H1 (cell line): Measurements from ENCODE around the gene AP1S1. TPM values are rescaled to one million over a fixed set of nuclear protein-coding genes. Genes with fewer than 3 reads are reported as not detected.

Experiments used
- CTCF ChIA-PET: fragments of 300-600 bp; sonication (Branson Sonifier 250); formaldehyde crosslinking; loops from one replicate; lab custom pipeline; 2021; ENCODE audit not compliant: partially characterized antibody; lab: Charles Lee
- POLR2A ChIA-PET: fragments of 300-600 bp; sonication (Branson Sonifier 250); formaldehyde crosslinking; loops from one replicate; lab custom pipeline; 2021; ENCODE audit warnings: inconsistent platforms; ENCODE audit not compliant: partially characterized antibody; lab: Charles Lee
- DNase-seq, 2 experiments: peaks; one replicate each; pipeline versions ENCODE4 v3.0.0 to v3.0.0-alpha.2; 2010 to 2022; ENCODE audit warnings: low spot score in 2 of 2, low read depth in 1 of 2, mixed read lengths in 1 of 2
- FAIRE-seq: peaks from 2 replicates; lab custom pipeline; 2011; peaks lifted over from hg19 to GRCh38; lab: Jason Lieb, UNC
- H2AFZ ChIP-seq: 2 replicates; pipeline ENCODE4 v1.8.1; 2012; ENCODE audit warnings: low read length, inconsistent platforms
- H2AK5ac ChIP-seq: 2 replicates; pipeline ENCODE4 v1.6.1; 2013; ENCODE audit warnings: low read depth, low read length
- H2BK120ac ChIP-seq: replicated peaks from 2 replicates; pipeline ENCODE3; 2013; ENCODE audit warnings: low read depth, low read length, inconsistent platforms
- H2BK12ac ChIP-seq: 2 replicates; pipeline ENCODE4 v1.6.1; 2013; ENCODE audit warnings: low read depth, low read length
- H2BK15ac ChIP-seq: 2 replicates; pipeline ENCODE4 v1.6.1; 2013; ENCODE audit warnings: low read length
- H2BK20ac ChIP-seq: 2 replicates; pipeline ENCODE4 v1.6.1; 2013; ENCODE audit warnings: low read length
- H2BK5ac ChIP-seq: 2 replicates; pipeline ENCODE4 v1.6.1; 2013; ENCODE audit warnings: low read depth, low read length
- H3K14ac ChIP-seq: 2 replicates; pipeline ENCODE4 v1.6.1; 2013; ENCODE audit warnings: inconsistent platforms; ENCODE audit not compliant: insufficient read length
- H3K18ac ChIP-seq: 2 replicates; pipeline ENCODE4 v1.6.1; 2013; ENCODE audit warnings: low read length; ENCODE audit errors: extremely low read depth
- H3K23ac ChIP-seq: 2 replicates; pipeline ENCODE4 v1.6.1; 2013; ENCODE audit warnings: inconsistent platforms; ENCODE audit not compliant: insufficient read length
- H3K23me2 ChIP-seq: 2 replicates; pipeline ENCODE4 v1.6.1; 2013; ENCODE audit warnings: low read depth, low read length
- H3K27ac ChIP-seq: 2 replicates; pipeline ENCODE4 v1.6.1; 2011; ENCODE audit warnings: low read depth, low read length, inconsistent platforms
- H3K27me3 ChIP-seq, 4 experiments: replicated peaks in 1 of 4; 1 replicate in 1 of 4; 2 replicates in 3 of 4; pipeline versions ENCODE4 v1.6.1 to v1.8.1; 2011 to 2013; ENCODE audit warnings: low read length in 3 of 4, mild to moderate bottlenecking in 3 of 4, inconsistent platforms in 2 of 4, mixed read lengths in 2 of 4, moderate library complexity in 1 of 4; ENCODE audit not compliant: control insufficient read depth in 3 of 4, insufficient read depth in 3 of 4; ENCODE audit errors: extremely low read depth in 1 of 4
- H3K36me3 ChIP-seq, 4 experiments: 2 replicates each; pipeline versions ENCODE4 v1.6.1 to v1.8.1; 2011 to 2013; ENCODE audit warnings: mild to moderate bottlenecking in 4 of 4, low read length in 3 of 4, moderate library complexity in 2 of 4, control low read depth in 1 of 4, inconsistent platforms in 1 of 4; ENCODE audit not compliant: insufficient read depth in 4 of 4, control insufficient read depth in 2 of 4
- H3K4ac ChIP-seq: replicated peaks from 2 replicates; pipeline ENCODE3; 2013; ENCODE audit warnings: low read length, low read depth, mixed read lengths, inconsistent platforms; ENCODE audit not compliant: insufficient read length
- H3K4me1 ChIP-seq, 4 experiments: replicated peaks in 1 of 4; 1 replicate in 1 of 4; 2 replicates in 3 of 4; pipeline versions ENCODE4 v1.6.1 to v1.8.1; 2011 to 2013; ENCODE audit warnings: low read length in 3 of 4, inconsistent platforms in 2 of 4, mixed read lengths in 1 of 4; ENCODE audit not compliant: insufficient read depth in 4 of 4, control insufficient read depth in 3 of 4
- H3K4me2 ChIP-seq, 2 experiments: 2 replicates each; pipeline versions ENCODE4 v1.6.1 to v1.8.1; 2011 to 2013; ENCODE audit warnings: low read depth in 2 of 2, low read length in 2 of 2, control low read depth in 1 of 2, inconsistent platforms in 1 of 2, mild to moderate bottlenecking in 1 of 2; ENCODE audit not compliant: insufficient read depth in 1 of 2
- H3K4me3 ChIP-seq, 4 experiments: fragments of 200-600, 300-600 bp in 1 of 4; sonication (generic), shearing (Covaris generic), sonication (Bioruptor Twin) in 1 of 4; 2 replicates each; pipeline versions ENCODE4 v1.5.1 to v1.8.1; 2011 to 2016; ENCODE audit warnings: low read length in 4 of 4, low read depth in 3 of 4, control low read depth in 2 of 4, inconsistent platforms in 2 of 4, mild to moderate bottlenecking in 2 of 4, mixed read lengths in 1 of 4, moderate library complexity in 1 of 4; ENCODE audit not compliant: insufficient read depth in 2 of 4; ENCODE audit errors: extremely low read depth in 1 of 4
- H3K56ac ChIP-seq: replicated peaks from 2 replicates; pipeline ENCODE3; 2013; ENCODE audit warnings: low read depth, mild to moderate bottlenecking, mixed read lengths, low read length, inconsistent platforms; ENCODE audit not compliant: insufficient read length
- H3K79me1 ChIP-seq: 2 replicates; pipeline ENCODE4 v1.6.1; 2013; ENCODE audit warnings: low read depth, low read length, control low read depth
- H3K79me2 ChIP-seq, 2 experiments: 2 replicates each; pipeline versions ENCODE4 v1.6.1 to v1.8.1; 2012 to 2013; ENCODE audit warnings: low read length in 2 of 2, mild to moderate bottlenecking in 2 of 2, inconsistent platforms in 1 of 2; ENCODE audit not compliant: insufficient read depth in 2 of 2, control insufficient read depth in 1 of 2
- H3K9ac ChIP-seq, 4 experiments: replicated peaks in 1 of 4; 1 replicate in 1 of 4; 2 replicates in 3 of 4; pipeline versions ENCODE4 v1.6.1 to v1.8.1; 2011 to 2013; ENCODE audit warnings: low read depth in 3 of 4, low read length in 3 of 4, control low read depth in 2 of 4, mild to moderate bottlenecking in 2 of 4, moderate library complexity in 2 of 4, inconsistent platforms in 1 of 4; ENCODE audit errors: extremely low read depth in 1 of 4
- H3K9me3 ChIP-seq, 2 experiments: 2 replicates each; pipeline versions ENCODE4 v1.6.1 to v1.8.1; 2012 to 2013; ENCODE audit warnings: mild to moderate bottlenecking in 2 of 2, moderate library complexity in 2 of 2, control low read depth in 1 of 2, inconsistent platforms in 1 of 2, low read depth in 1 of 2, low read length in 1 of 2, mixed read lengths in 1 of 2; ENCODE audit not compliant: insufficient read depth in 2 of 2
- H4K20me1 ChIP-seq, 2 experiments: replicated peaks in 1 of 2; 2 replicates each; pipeline versions ENCODE3 to v1.8.1; 2011 to 2013; ENCODE audit warnings: inconsistent platforms in 2 of 2, low read length in 2 of 2, mild to moderate bottlenecking in 1 of 2; ENCODE audit not compliant: insufficient read depth in 2 of 2, control insufficient read depth in 1 of 2
- H4K5ac ChIP-seq: 2 replicates; pipeline ENCODE4 v1.6.1; 2013; ENCODE audit warnings: low read length, low read depth, mixed read lengths, inconsistent platforms; ENCODE audit not compliant: insufficient read length
- H4K8ac ChIP-seq: 2 replicates; pipeline ENCODE4 v1.8.0; 2013; ENCODE audit warnings: mild to moderate bottlenecking, moderate library complexity, low read length, inconsistent platforms; ENCODE audit not compliant: insufficient read depth; ENCODE audit errors: extremely low read depth
- H4K91ac ChIP-seq: replicated peaks from 2 replicates; pipeline ENCODE3; 2013; ENCODE audit warnings: low read length, mixed read lengths, inconsistent platforms; ENCODE audit not compliant: insufficient read length
- ATF2 ChIP-seq: IDR thresholded peaks from 2 replicates; pipeline ENCODE4 v1.6.1; 2012; ENCODE audit warnings: low read length, inconsistent platforms
- CBX5 ChIP-seq: fragments of 300-800, 300-1000 bp; sonication (generic); IDR thresholded peaks from 2 replicates; pipeline ENCODE4 v1.7.1; 2016; ENCODE audit warnings: antibody characterized with exemption, low read length, low read depth
- CEBPB ChIP-seq: IDR thresholded peaks from 2 replicates; pipeline ENCODE4 v1.6.1; 2012; ENCODE audit warnings: low read depth, low read length
- CHD1 ChIP-seq: IDR thresholded peaks from 2 replicates; pipeline ENCODE4 v1.6.1; 2012; ENCODE audit warnings: low read depth, low read length, improper control_type of control experiment
- GTF2F1 ChIP-seq: IDR thresholded peaks from 2 replicates; pipeline ENCODE4 v1.6.1; 2012; ENCODE audit warnings: low read depth, low read length, improper control_type of control experiment, borderline replicate concordance
- KDM5A ChIP-seq: fragments of 200-600 bp; IDR thresholded peaks from 2 replicates; pipeline ENCODE4 v1.7.1; 2012; ENCODE audit warnings: mild to moderate bottlenecking, low read length, inconsistent platforms, mixed read lengths
- NRF1 ChIP-seq: IDR thresholded peaks from 2 replicates; pipeline ENCODE4 v1.6.1; 2011; ENCODE audit warnings: mild to moderate bottlenecking, low read depth, low read length, improper control_type of control experiment
- RFX5 ChIP-seq: IDR thresholded peaks from 2 replicates; pipeline ENCODE4 v1.6.1; 2011; ENCODE audit warnings: low read depth, low read length, improper control_type of control experiment, borderline replicate concordance
- RNF2 ChIP-seq: fragments of 200-900, 300-1000 bp; sonication (generic); IDR thresholded peaks from 2 replicates; pipeline ENCODE4 v1.7.1; 2016; ENCODE audit warnings: borderline replicate concordance, low read depth, mild to moderate bottlenecking, antibody characterized with exemption, low read length; ENCODE audit not compliant: poor library complexity, severe bottlenecking; ENCODE audit errors: missing control alignments
- RXRA ChIP-seq: IDR thresholded peaks from 2 replicates; pipeline ENCODE4 v1.6.1; 2011; ENCODE audit warnings: low read depth, mild to moderate bottlenecking, low read length, moderate library complexity; ENCODE audit not compliant: insufficient read depth
- SIN3A ChIP-seq, 2 experiments: IDR thresholded peaks in 1 of 2; conservative IDR thresholded peaks in 1 of 2; 2 replicates each; pipeline ENCODE4 v1.6.1; 2011 to 2012; ENCODE audit warnings: low read length in 2 of 2, improper control_type of control experiment in 1 of 2, low read depth in 1 of 2, mild to moderate bottlenecking in 1 of 2
- WGBS, 2 experiments: shearing (Covaris generic) in 1 of 2; methylation state at CpG; one replicate each; pipeline versions ENCODE4 v1.1.6 to v1.1.7; 2013 to 2015; ENCODE audit warnings: low lambda C conversion rate in 2 of 2, mixed read lengths in 2 of 2, inconsistent platforms in 1 of 2, low coverage in 1 of 2, missing lambda C conversion rate in 1 of 2; ENCODE audit not compliant: insufficient replicate concordance in 2 of 2, insufficient coverage in 1 of 2, insufficient read length in 1 of 2; ENCODE audit errors: extremely low coverage in 1 of 2, missing lambda C conversion rate in 1 of 2; 5-methylcytosine and 5-hydroxymethylcytosine counted together
- polyA plus RNA-seq, 7 experiments: library from polyadenylated mRNA; depleted of rRNA in 3 of 7; stranded (reverse) in 5 of 7; unstranded in 2 of 7; fragments of >200 nt in 5 of 7; fragments of 200-250 nt in 2 of 7; gene quantifications; 1 replicate in 5 of 7; 2 replicates in 1 of 7; 4 replicates in 1 of 7; pipeline versions ENCODE4 v1.2.1 to v1.2.3, GENCODE V29; 2011 to 2013; ENCODE audit warnings: missing spikeins in 2 of 7, mixed read lengths in 2 of 7
- total RNA-seq: library from RNA; stranded (reverse); fragmentation: NEBNext Ultra II Directional; extraction: Animal tissue kit (Norgen Biotek cat#: 25700); gene quantifications from 2 replicates; pipeline ENCODE4 v1.2.1, GENCODE V29; 2021

Gene AP1S1
- total and polyA plus RNA-seq, 2 of the 8 experiments (the other 6 are each of a cell fraction or from before 2014, with no cell fraction given), result 56.1 to 59.3 TPM

DNA sequence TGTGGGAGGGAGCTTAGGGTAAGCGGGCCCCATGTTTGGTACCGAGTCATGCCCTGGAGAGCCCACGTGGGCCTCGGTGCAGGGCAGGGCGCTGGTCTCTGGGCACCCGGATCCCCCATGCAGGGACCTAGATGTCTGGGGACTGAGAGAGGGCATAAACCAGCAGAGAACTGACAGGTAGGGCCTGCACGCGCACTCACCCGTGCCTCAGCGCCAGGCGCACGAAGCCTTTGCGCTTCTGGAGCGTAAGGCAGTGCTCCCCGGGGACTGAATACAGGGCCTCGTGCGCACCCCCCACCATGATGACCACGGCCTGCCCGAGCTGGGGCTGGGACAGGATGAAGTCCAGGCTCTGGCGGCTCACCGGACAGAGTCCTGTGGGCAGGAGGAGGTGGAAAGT, 43.7 kb downstream of the AP1S1 start:
- Histone ChIP-seq H3K79me1 (no peaks in the 10 kb centered on the region), H3K4me3 (no peak overlapping the region), H3K4ac (no peak overlapping the region), H3K23me2 (peaks cover 8% of the 10 kb centered on the region; the same call in 1 of the 2 replicates), H2BK20ac (peak overlapping the region; percentile 61; the same call in 1 of the 2 replicates), H3K4me2 (no peak overlapping the region), H4K20me1 (no peaks in the 10 kb centered on the region), H3K56ac (no peak overlapping the region), H2AK5ac (no peak overlapping the region), H3K9me3 (no peaks in the 10 kb centered on the region), H2AFZ (no peak overlapping the region), H3K27me3 (peaks cover 0 to 14% (median 9%) of the 10 kb centered on the region in 4 experiments; a peak in 5 of 7 replicates), H3K23ac (no peak overlapping the region), H4K8ac (0 out of 2 replicates have a peak overlapping the region, but pooled peaks have one; percentile 11), H2BK12ac (peak overlapping the region; percentile 75; the same call in 1 of the 2 replicates), H2BK120ac (no peak overlapping the region), H2BK5ac (no peak overlapping the region), H3K27ac (no peak overlapping the region), H3K4me1 (peaks cover 5 to 20% (median 13%) of the 10 kb centered on the region in 4 experiments), H3K14ac (no peak overlapping the region), H3K9ac (no peak overlapping the region), H4K91ac (peak overlapping the region; percentile 84), H4K5ac (no peak overlapping the region), H3K36me3 (no peaks in the 10 kb centered on the region), H2BK15ac (0 out of 2 replicates have a peak overlapping the region, but pooled peaks have one; percentile 46), H3K79me2 (no peaks in the 10 kb centered on the region), H3K18ac (no peak overlapping the region; the same call in 1 of the 2 replicates)
- WGBS, 2 experiments, result 87% methylated on average over 17 of the region's 21 CpGs; no CpG with 5 or more reads in 1 of the 2 experiments
- DNase-seq, result no peak
- ChIA-PET POLR2A (interaction anchor here (1.8 kb wide), 1 partner anchor 9 kb away, joined by 7 read pairs; no protein-coding TSS in a partner anchor), CTCF (interaction anchor here (0.9 to 12.3 kb wide), 3 partner anchors 22 to 113 kb away, joined by 3 to 168 read pairs (median 3); partner anchors contain the start of gene TRIM56)
- FAIRE-seq, result no peak
- no peak for TF ChIP-seq RXRA
- no peak for TF ChIP-seq SIN3A (conservative IDR thresholded peaks at IDR 0.05 in 1 of 2, IDR thresholded peaks at IDR 0.05 in 1 of 2; ENCODE audit: low read depth in 1 of 2, low read length in 2 of 2)
- no peak for TF ChIP-seq CEBPB
- TF ChIP-seq ATF2, result no peak
- no peak for TF ChIP-seq NRF1
- TF ChIP-seq RNF2, result no peak
- no peak for TF ChIP-seq KDM5A
- no peak for TF ChIP-seq GTF2F1
- no peak for TF ChIP-seq RFX5
- TF ChIP-seq CBX5, result no peak
- TF ChIP-seq CHD1, result no peak
